Adrenal gland (tissue), 12 donors: Measurements from ENCODE around the gene CCDC170. TPM values are rescaled to one million over a fixed set of nuclear protein-coding genes. Genes with fewer than 3 reads are reported as not detected.

Source experiments
- DNase-seq, 7 donors: peaks; one replicate each; pipeline ENCODE4 v3.0.0-alpha.2; 2019 to 2020
- H3K27ac ChIP-seq, 5 donors: fragments of 200-600 bp; sonication (generic) in 4 of 5; 1 replicate in 3 of 5; 2 replicates in 2 of 5; pipeline versions ENCODE4 v1.5.1 to v1.8.0; 2016 to 2020; ENCODE audit warnings: mild to moderate bottlenecking in 1 of 5
- H3K27me3 ChIP-seq: fragments of 200-600 bp; 2 replicates; pipeline ENCODE4 v1.8.0; 2021
- H3K36me3 ChIP-seq, 2 donors: fragments of 200-600 bp; replicated peaks in 1 of 2; 1 replicate in 1 of 2; 2 replicates in 1 of 2; pipeline versions ENCODE4 v1.5.1 to v1.8.0; 2018 to 2022
- H3K4me1 ChIP-seq, 2 donors: fragments of 200-600 bp; replicated peaks in 1 of 2; 1 replicate in 1 of 2; 2 replicates in 1 of 2; pipeline versions ENCODE4 v1.5.1 to v1.8.0; 2018 to 2021
- H3K4me3 ChIP-seq, 4 donors: fragments of 200-600 bp; sonication (generic) in 3 of 4; one replicate each; pipeline ENCODE4 v1.5.1; 2016 to 2018
- H3K9me3 ChIP-seq, 3 donors: fragments of 200-600 bp; sonication (generic) in 1 of 3; replicated peaks in 1 of 3; 1 replicate in 2 of 3; 2 replicates in 1 of 3; pipeline versions ENCODE4 v1.5.1 to v1.8.0; 2016 to 2021
- CTCF ChIP-seq, 6 experiments: fragments of 450-650 bp in 4 of 6; fragments of 200-600 bp in 2 of 6; sonication (generic) in 1 of 6; IDR thresholded peaks; 1 replicate in 5 of 6; 2 replicates in 1 of 6; pipeline versions ENCODE4 v1.5.1 to v1.8.0; 2016 to 2021; ENCODE audit warnings: antibody characterized with exemption in 6 of 6, mild to moderate bottlenecking in 2 of 6, moderate library complexity in 1 of 6
- POLR2A ChIP-seq, 2 donors: fragments of 450-650 bp; IDR thresholded peaks; one replicate each; pipeline ENCODE4 v1.6.1; 2017; ENCODE audit warnings: antibody characterized with exemption in 2 of 2, mild to moderate bottlenecking in 2 of 2, moderate library complexity in 1 of 2
- WGBS, 4 donors: extraction: QIAGEN DNeasy Blood & Tissue Kit in 2 of 4; methylation state at CpG; one replicate each; pipeline versions ENCODE4 v1.1.5 to v1.1.7; 2013 to 2017; 5-methylcytosine and 5-hydroxymethylcytosine counted together
- intact Hi-C, 2 donors: fragments of 100-400 bp; cut with DNase I; formaldehyde crosslinking; loops; one replicate each; pipeline versions ENCODE4 v1.14.1 to v1.15.0; 2022 to 2023
- polyA plus RNA-seq, 3 donors: library from polyadenylated mRNA; stranded (reverse); fragments of 200-250 nt in 2 of 3; fragments of 350-450 nt in 1 of 3; fragmentation: Illumina TruSeq in 1 of 3; extraction: RNeasy Lipid Tissue Mini Kit (QIAGEN cat#74804) in 1 of 3; gene quantifications; one replicate each; pipeline ENCODE4 v1.2.3, GENCODE V29; 2013 to 2014
- total RNA-seq, 9 donors: library from RNA; depleted of rRNA in 4 of 9; stranded (reverse); fragments of >200 nt in 4 of 9; fragments of 120-200 nt in 1 of 9; fragmentation: NEBNext Ultra II Directional in 1 of 9; extraction: Animal tissue kit (Norgen Biotek cat#: 25700) in 1 of 9; gene quantifications; one replicate each; pipeline versions ENCODE4 v1.1.0 to v1.2.4, GENCODE V29; 2013 to 2023
- donor health status: healthy with polysubstance abuse.
- donor health status: Bipolar disorder and iron deficiency.
- donor health status: DM: yes; HTN: yes; CAD: no.
- donor health status: DM: no; HTN: no; CAD: no.
- donor health status: DM: no; HTN: no; CAD: no.
- donor health status: DM: yes; HTN: yes; CAD: no.

The CCDC170 gene
- total and polyA plus RNA-seq, 12 donors = 2.0 to 13.5 (median 6.1) TPM

DNA sequence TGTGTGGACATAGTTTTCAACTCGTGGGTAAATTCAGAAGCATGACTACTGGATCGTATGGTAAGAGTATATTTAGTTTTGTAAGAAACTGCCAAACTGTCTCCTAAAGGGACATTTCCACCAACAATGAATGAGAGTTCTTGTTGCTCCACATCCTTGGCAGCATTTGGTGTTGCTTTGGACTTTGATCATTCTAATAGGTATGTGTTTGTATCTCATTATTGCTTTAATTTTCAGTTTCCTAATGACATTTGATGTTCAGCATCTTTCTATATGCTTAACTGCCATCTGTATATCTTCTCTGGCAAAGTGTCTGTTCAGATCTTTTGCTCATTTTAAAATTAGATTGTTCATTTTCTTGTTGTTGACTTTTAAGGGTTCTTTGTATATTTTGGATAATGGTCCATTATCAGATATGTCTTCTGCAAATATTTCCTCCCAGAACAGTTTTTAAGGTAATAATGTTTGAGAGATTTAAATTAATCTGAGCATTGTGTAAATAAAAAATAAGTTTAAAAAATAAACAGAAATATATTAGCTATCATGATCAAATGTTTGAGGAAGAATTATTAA, 138.7 kb downstream of the CCDC170 start:
- Histone ChIP-seq H3K4me1 (no peaks in the 10 kb centered on the region), H3K27ac (no peak overlapping the region), H3K4me3 (no peak overlapping the region), H3K27me3 (no peaks in the 10 kb centered on the region), H3K9me3 (no peaks in the 10 kb centered on the region), H3K36me3 (no peaks in the 10 kb centered on the region)
- DNase-seq = no peak
- WGBS, 4 donors = 79 to 85% (median 81%) methylated on average over 2 of the region's 2 CpGs
- no peak for TF ChIP-seq POLR2A (IDR thresholded peaks at IDR 0.05)
- no peak for TF ChIP-seq CTCF (IDR thresholded peaks at IDR 0.05)
- intact Hi-C loops = no loop called here

- Histone ChIP-seq H3K27me3 (no peaks in the 10 kb centered on the region), H3K27ac (no peak overlapping the region), H3K9me3 (no peaks in the 10 kb centered on the region), H3K4me1 (no peaks in the 10 kb centered on the region), H3K36me3 (no peaks in the 10 kb centered on the region), H3K4me3 (no peak overlapping the region)
- intact Hi-C loops = no loop called here
- no peak for TF ChIP-seq POLR2A (IDR thresholded peaks at IDR 0.05)
- TF ChIP-seq CTCF (IDR thresholded peaks at IDR 0.05) = no peak
- WGBS, 4 donors = 86 to 92% (median 88%) methylated on average over 5 of the region's 5 CpGs
- no peak for DNase-seq
Measured at GRCh38 chr6:151633526-151634335, 139.9 kb downstream of the CCDC170 start.

- Histone ChIP-seq H3K9me3 (no peaks in the 10 kb centered on the region), H3K27ac (no peak overlapping the region), H3K27me3 (no peaks in the 10 kb centered on the region), H3K36me3 (no peaks in the 10 kb centered on the region), H3K4me3 (no peak overlapping the region), H3K4me1 (no peaks in the 10 kb centered on the region)
- TF ChIP-seq CTCF (IDR thresholded peaks at IDR 0.05) (no peak), POLR2A (IDR thresholded peaks at IDR 0.05) (no peak)
- WGBS, 4 donors = 72 to 87% (median 81%) methylated on average over 3 of the region's 3 CpGs
- intact Hi-C loops = no loop called here
- DNase-seq = no peak
Measured at GRCh38 chr6:151634336-151634720, 140.5 kb downstream of the CCDC170 start.

DNA sequence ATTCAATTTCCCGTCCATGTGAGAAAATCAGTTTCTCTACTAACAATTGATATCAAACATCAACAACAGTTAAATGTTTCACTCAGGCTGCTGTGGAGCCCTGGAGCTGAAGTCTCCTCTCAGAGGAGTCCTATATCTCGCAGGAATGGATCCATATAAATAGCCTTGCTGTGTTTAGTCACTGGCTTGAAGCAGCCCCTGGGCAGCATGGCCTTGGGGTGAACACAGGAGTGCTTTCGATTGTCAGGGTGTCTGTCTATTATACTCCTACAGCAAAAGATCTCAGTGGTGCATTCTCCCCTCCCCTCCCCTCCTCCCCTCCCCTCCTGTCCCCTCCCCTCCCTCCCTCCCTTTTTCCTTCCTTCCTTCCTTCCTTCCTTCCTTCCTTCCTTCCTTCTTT, 141.9 kb downstream of the CCDC170 start:
- WGBS, 4 donors = 45 to 57% (median 49%) methylated on average over 3 of the region's 3 CpGs
- no peak overlapping the region for H3K27ac ChIP-seq
- peak in 6 of 7 donors; percentile 27 to 57 (median 50) for DNase-seq
- intact Hi-C loops = no loop called here
- TF ChIP-seq CTCF (IDR thresholded peaks at IDR 0.05) (no peak), POLR2A (IDR thresholded peaks at IDR 0.05) (no peak)
- no peaks in the 10 kb centered on the region for H3K27me3 ChIP-seq
- no peak overlapping the region for H3K4me3 ChIP-seq
- H3K9me3 ChIP-seq = no peaks in the 10 kb centered on the region
- H3K36me3 ChIP-seq = no peaks in the 10 kb centered on the region
- no peaks in the 10 kb centered on the region for H3K4me1 ChIP-seq
